Measurements from ENCODE around the gene P3R3URF. TPM values are rescaled to one million over a fixed set of nuclear protein-coding genes. Genes with fewer than 3 reads are reported as not detected.

Gene P3R3URF
- polyA plus RNA-seq, 3 donors = not detected

- H3K27ac ChIP-seq (ENCODE audit: low read depth, low read length) = no peak overlapping the region
- WGBS, 3 donors = 50 to 70% (median 65%) methylated on average over 9 of the region's 9 CpGs
Measured at GRCh38 chr1:46197560-46197963, 21.3 kb upstream of the P3R3URF start.

- 96 to 98% (median 96%) methylated on average over 9 of the region's 9 CpGs for WGBS, 3 donors
- H3K27ac ChIP-seq (ENCODE audit: low read depth, low read length) = no peak overlapping the region
Measured at GRCh38 chr1:46196609-46197008, 20.3 kb upstream of the P3R3URF start.

- WGBS, 3 donors = 66 to 72% (median 71%) methylated on average over 5 of the region's 5 CpGs
- no peak overlapping the region for H3K27ac ChIP-seq (ENCODE audit: low read depth, low read length)
Measured at GRCh38 chr1:46194641-46195193, 18.4 kb upstream of the P3R3URF start.

- 86 to 91% (median 88%) methylated on average over 9 of the region's 9 CpGs for WGBS, 3 donors
- no peak overlapping the region for H3K27ac ChIP-seq (ENCODE audit: low read depth, low read length)
Measured at GRCh38 chr1:46193984-46194570, 17.8 kb upstream of the P3R3URF start.

GRCh38 chr1:46193285-46193684 is 17.0 kb upstream of the P3R3URF start:
- H3K27ac ChIP-seq (ENCODE audit: low read depth, low read length) = no peak overlapping the region
- WGBS, 3 donors = 92 to 96% (median 95%) methylated on average over 7 of the region's 7 CpGs

GRCh38 chr1:46192171-46192570 is 15.9 kb upstream of the P3R3URF start:
- 92 to 94% (median 92%) methylated on average over 10 of the region's 10 CpGs for WGBS, 3 donors
- no peak overlapping the region for H3K27ac ChIP-seq (ENCODE audit: low read depth, low read length)

- 87 to 94% (median 90%) methylated on average over 9 of the region's 9 CpGs for WGBS, 3 donors
- no peak overlapping the region for H3K27ac ChIP-seq (ENCODE audit: low read depth, low read length)
Measured at GRCh38 chr1:46191033-46191701, 14.9 kb upstream of the P3R3URF start.

- WGBS, 3 donors = 76 to 83% (median 81%) methylated on average over 3 of the region's 3 CpGs
- H3K27ac ChIP-seq (ENCODE audit: low read depth, low read length) = no peak overlapping the region
Measured at GRCh38 chr1:46190539-46190938, 14.3 kb upstream of the P3R3URF start.

GRCh38 chr1:46188295-46189030 is 12.2 kb upstream of the P3R3URF start:
- WGBS, 3 donors = 59 to 74% (median 69%) methylated on average over 6 of the region's 6 CpGs
- H3K27ac ChIP-seq (ENCODE audit: low read depth, low read length) = no peak overlapping the region

- no peak overlapping the region for H3K27ac ChIP-seq (ENCODE audit: low read depth, low read length)
- 79 to 94% (median 89%) methylated on average over 8 of the region's 8 CpGs for WGBS, 3 donors
Measured at GRCh38 chr1:46187106-46187869, 11.0 kb upstream of the P3R3URF start.

- WGBS, 3 donors = 91 to 93% (median 92%) methylated on average over 2 of the region's 2 CpGs
- H3K27ac ChIP-seq (ENCODE audit: low read depth, low read length) = no peak overlapping the region
Measured at GRCh38 chr1:46186076-46186475, 9.8 kb upstream of the P3R3URF start.

- WGBS, 3 donors = 77 to 81% (median 77%) methylated on average over 7 of the region's 7 CpGs
- no peak overlapping the region for H3K27ac ChIP-seq (ENCODE audit: low read depth, low read length)
Measured at GRCh38 chr1:46184920-46185658, 8.8 kb upstream of the P3R3URF start.

GRCh38 chr1:46183926-46184557 is 7.8 kb upstream of the P3R3URF start:
- WGBS, 3 donors = 51 to 81% (median 70%) methylated on average over 12 of the region's 12 CpGs
- H3K27ac ChIP-seq (ENCODE audit: low read depth, low read length) = no peak overlapping the region

- no peak overlapping the region for H3K27ac ChIP-seq (ENCODE audit: low read depth, low read length)
- 27 to 62% (median 53%) methylated on average over 8 of the region's 8 CpGs for WGBS, 3 donors
Measured at GRCh38 chr1:46183079-46183847, 7.0 kb upstream of the P3R3URF start.

- 62 to 70% (median 63%) methylated on average over 10 of the region's 10 CpGs for WGBS, 3 donors
- H3K27ac ChIP-seq (ENCODE audit: low read depth, low read length) = no peak overlapping the region
Measured at GRCh38 chr1:46181343-46182260, 5.3 kb upstream of the P3R3URF start.

- WGBS, 3 donors = 57 to 67% (median 63%) methylated on average over 12 of the region's 12 CpGs
Measured at GRCh38 chr1:46180082-46180616, 3.9 kb upstream of the P3R3URF start.

More at GRCh38 chr1:46180082-46180616, 3.9 kb upstream of the P3R3URF start:
- no peak overlapping the region for H3K27ac ChIP-seq (ENCODE audit: low read depth, low read length)
